H9 (cell line): ENCODE data around the gene HNF1B. TPM values are rescaled to one million over a fixed set of nuclear protein-coding genes. Genes with fewer than 3 reads are reported as not detected.

Experiments
- DNase-seq: peaks from one replicate; pipeline ENCODE4 v3.0.0-alpha.2; 2017
- H2AFZ ChIP-seq: one replicate; pipeline ENCODE4 v1.6.1; 2013; ENCODE audit warnings: mild to moderate bottlenecking, low read length, control low read depth, moderate library complexity
- H2AK5ac ChIP-seq: 2 replicates; pipeline ENCODE4 v1.6.1; 2013; ENCODE audit warnings: low read length, control low read depth, mixed read lengths; ENCODE audit not compliant: insufficient read length
- H2BK120ac ChIP-seq: one replicate; pipeline ENCODE4 v1.6.1; 2013; ENCODE audit warnings: low read depth, mild to moderate bottlenecking, low read length, control low read depth, inconsistent platforms; ENCODE audit not compliant: poor library complexity, severe bottlenecking
- H2BK12ac ChIP-seq: 2 replicates; pipeline ENCODE4 v1.6.1; 2013; ENCODE audit warnings: low read length, control low read depth, mixed read lengths, low read depth; ENCODE audit not compliant: insufficient read length
- H2BK15ac ChIP-seq: 2 replicates; pipeline ENCODE4 v1.6.1; 2013; ENCODE audit warnings: low read depth, low read length, control low read depth
- H2BK20ac ChIP-seq: one replicate; pipeline ENCODE4 v1.6.1; 2013; ENCODE audit warnings: low read depth, mild to moderate bottlenecking, low read length, control low read depth, inconsistent platforms; ENCODE audit not compliant: poor library complexity, severe bottlenecking
- H2BK5ac ChIP-seq: 2 replicates; pipeline ENCODE4 v1.6.1; 2013; ENCODE audit warnings: low read length, control low read depth, mixed read lengths; ENCODE audit not compliant: insufficient read length
- H3K14ac ChIP-seq: 2 replicates; pipeline ENCODE4 v1.6.1; 2013; ENCODE audit warnings: low read length, control low read depth; ENCODE audit not compliant: insufficient read depth
- H3K18ac ChIP-seq: 2 replicates; pipeline ENCODE4 v1.6.1; 2013; ENCODE audit warnings: low read depth, mild to moderate bottlenecking, mixed read lengths, low read length, control low read depth; ENCODE audit not compliant: insufficient read length
- H3K23ac ChIP-seq: 2 replicates; pipeline ENCODE4 v1.6.1; 2013; ENCODE audit warnings: low read length, control low read depth, mixed read lengths, low read depth; ENCODE audit not compliant: insufficient read length
- H3K23me2 ChIP-seq: 2 replicates; pipeline ENCODE4 v1.6.1; 2013; ENCODE audit warnings: low read depth, mild to moderate bottlenecking, mixed read lengths, low read length, control low read depth; ENCODE audit not compliant: insufficient read length, poor library complexity, severe bottlenecking
- H3K27ac ChIP-seq: 2 replicates; pipeline ENCODE4 v1.5.1; 2013; ENCODE audit warnings: low read length, control low read depth, mixed read lengths, low read depth; ENCODE audit not compliant: insufficient read length
- H3K27me3 ChIP-seq: 2 replicates; pipeline ENCODE4 v1.6.1; 2013; ENCODE audit warnings: low read length, control low read depth, inconsistent platforms; ENCODE audit not compliant: insufficient read depth
- H3K4ac ChIP-seq: 2 replicates; pipeline ENCODE4 v1.6.1; 2013; ENCODE audit warnings: low read depth, mild to moderate bottlenecking, control low read depth, inconsistent platforms, low read length, moderate library complexity
- H3K4me1 ChIP-seq: 2 replicates; pipeline ENCODE4 v1.6.1; 2013; ENCODE audit warnings: low read length, control low read depth, inconsistent platforms; ENCODE audit not compliant: insufficient read depth
- H3K4me2 ChIP-seq: 2 replicates; pipeline ENCODE4 v1.6.1; 2013; ENCODE audit warnings: low read length, control low read depth, mixed read lengths; ENCODE audit not compliant: insufficient read length, insufficient read depth
- H3K56ac ChIP-seq: 2 replicates; pipeline ENCODE4 v1.6.1; 2013; ENCODE audit warnings: low read depth, mild to moderate bottlenecking, mixed read lengths, low read length, control low read depth; ENCODE audit not compliant: insufficient read length
- H3K79me1 ChIP-seq: 2 replicates; pipeline ENCODE4 v1.6.1; 2013; ENCODE audit warnings: low read depth, mild to moderate bottlenecking, moderate library complexity, low read length, control low read depth, inconsistent platforms; ENCODE audit not compliant: insufficient read depth, poor library complexity, severe bottlenecking
- H3K79me2 ChIP-seq: 2 replicates; pipeline ENCODE4 v1.6.1; 2013; ENCODE audit warnings: low read length, control low read depth, inconsistent platforms; ENCODE audit not compliant: insufficient read depth
- H3K9ac ChIP-seq: 2 replicates; pipeline ENCODE4 v1.6.1; 2013; ENCODE audit warnings: low read length, control low read depth, mixed read lengths; ENCODE audit not compliant: insufficient read length; ENCODE audit errors: extremely low read depth
- H3K9me3 ChIP-seq: one replicate; pipeline ENCODE4 v1.6.1; 2013; ENCODE audit warnings: low read depth, low read length, inconsistent platforms; ENCODE audit not compliant: control insufficient read depth
- H3T11ph ChIP-seq: one replicate; pipeline ENCODE4 v1.6.1; 2013; ENCODE audit warnings: mild to moderate bottlenecking, low read length, control low read depth, inconsistent platforms
- H4K20me1 ChIP-seq: one replicate; pipeline ENCODE4 v1.6.1; 2013; ENCODE audit not compliant: control insufficient read depth, insufficient read length, insufficient read depth
- H4K5ac ChIP-seq: 2 replicates; pipeline ENCODE4 v1.6.1; 2013; ENCODE audit warnings: low read depth, mild to moderate bottlenecking, mixed read lengths, low read length, control low read depth; ENCODE audit not compliant: insufficient read length
- H4K8ac ChIP-seq: replicated peaks from 2 replicates; pipeline ENCODE4 v1.6.1; 2013; ENCODE audit warnings: low read length, control low read depth, mixed read lengths, low read depth; ENCODE audit not compliant: insufficient read length
- H4K91ac ChIP-seq: 2 replicates; pipeline ENCODE4 v1.6.1; 2013; ENCODE audit warnings: low read depth, mild to moderate bottlenecking, moderate library complexity, mixed read lengths, low read length, control low read depth; ENCODE audit not compliant: insufficient read length
- H3K27ac Mint-ChIP-seq, 3 experiments: 2 replicates in 2 of 3; 3 replicates in 1 of 3; pipeline ENCODE4 v1.8.0; 2020 to 2021; ENCODE audit warnings: mixed read lengths in 3 of 3, mild to moderate bottlenecking in 1 of 3, moderate library complexity in 1 of 3
- H3K27me3 Mint-ChIP-seq: 2 replicates; pipeline ENCODE4 v1.8.0; 2021; ENCODE audit warnings: low read depth, mild to moderate bottlenecking, moderate library complexity, mixed read lengths
- H3K36me3 Mint-ChIP-seq, 3 experiments: 2 replicates in 2 of 3; 3 replicates in 1 of 3; pipeline ENCODE4 v1.8.0; 2020 to 2021; ENCODE audit warnings: low read depth in 3 of 3, mixed read lengths in 3 of 3; ENCODE audit not compliant: insufficient read depth in 1 of 3
- H3K4me1 Mint-ChIP-seq, 2 experiments: 2 replicates each; pipeline ENCODE4 v1.8.0; 2020; ENCODE audit warnings: mixed read lengths in 2 of 2
- H3K4me3 Mint-ChIP-seq, 2 experiments: 2 replicates in 1 of 2; 3 replicates in 1 of 2; pipeline ENCODE4 v1.8.0; 2020 to 2021; ENCODE audit warnings: mild to moderate bottlenecking in 2 of 2, mixed read lengths in 2 of 2, moderate library complexity in 1 of 2
- H3K9me3 Mint-ChIP-seq, 2 experiments: 2 replicates in 1 of 2; 3 replicates in 1 of 2; pipeline ENCODE4 v1.8.0; 2020; ENCODE audit warnings: mild to moderate bottlenecking in 2 of 2, mixed read lengths in 2 of 2, moderate library complexity in 1 of 2
- WGBS: extraction: QIAGEN DNeasy Blood & Tissue Kit; methylation state at CpG from one replicate; pipeline ENCODE4 v1.1.7; 2013; ENCODE audit warnings: missing lambda C conversion rate, low lambda C conversion rate, mixed read lengths; ENCODE audit not compliant: insufficient read length; ENCODE audit errors: extremely low coverage; 5-methylcytosine and 5-hydroxymethylcytosine counted together
- total RNA-seq: library from RNA; stranded (reverse); gene quantifications from 2 replicates; pipeline ENCODE4 v1.2.1, GENCODE V29; 2021
- TF ChIP-seq, protein P1 (sequence below): fragments of 200-600 bp; sonication (generic); conservative IDR thresholded peaks from 3 replicates; pipeline ENCODE4 v1.8.0; 2021; ENCODE audit warnings: antibody characterized with exemption, mild to moderate bottlenecking

The HNF1B gene
- total RNA-seq, 1 experiment from 2014 or later: not detected

DNA sequence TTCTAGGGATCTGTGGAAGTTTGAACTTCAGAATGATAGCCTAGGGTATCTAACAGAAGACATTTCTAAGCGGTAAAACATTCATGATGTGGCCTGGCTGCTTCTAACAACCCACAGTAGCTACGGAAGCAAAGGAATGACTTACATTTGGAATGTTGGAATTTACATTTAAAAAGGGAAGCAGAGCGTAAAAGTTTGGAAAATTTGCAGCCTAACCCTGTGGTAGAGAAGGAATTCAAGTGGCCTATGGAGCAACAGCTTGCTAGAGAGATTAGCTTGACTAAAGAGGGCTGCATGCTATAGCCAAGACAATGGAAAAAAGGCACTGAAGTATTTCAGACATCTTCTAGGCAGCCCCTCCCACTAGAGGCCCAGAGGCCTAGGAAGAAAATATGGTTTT, 50.1 kb downstream of the HNF1B start:
- Histone ChIP-seq H3K4me2 (no peak overlapping the region), H3K9ac (no peak overlapping the region), H3K14ac (no peak overlapping the region), H3K9me3 (no peaks in the 10 kb centered on the region), H4K5ac (no peak overlapping the region), H4K91ac (no peak overlapping the region), H3K79me2 (no peaks in the 10 kb centered on the region), H3K4ac (no peak overlapping the region), H2BK120ac (no peak overlapping the region), H2AK5ac (no peak overlapping the region), H3K23me2 (no peaks in the 10 kb centered on the region), H3K18ac (no peak overlapping the region), H3K23ac (no peak overlapping the region), H4K20me1 (no peaks in the 10 kb centered on the region), H3K4me1 (no peaks in the 10 kb centered on the region), H2BK12ac (no peak overlapping the region), H3K56ac (no peak overlapping the region), H4K8ac (no peak overlapping the region), H2BK5ac (no peak overlapping the region), H3K27me3 (no peaks in the 10 kb centered on the region), H2AFZ (no peak overlapping the region), H3T11ph (no peak overlapping the region), H3K79me1 (no peaks in the 10 kb centered on the region), H2BK15ac (no peak overlapping the region), H2BK20ac (no peak overlapping the region), H3K27ac (no peak overlapping the region)
- TF ChIP-seq, protein P1, sequence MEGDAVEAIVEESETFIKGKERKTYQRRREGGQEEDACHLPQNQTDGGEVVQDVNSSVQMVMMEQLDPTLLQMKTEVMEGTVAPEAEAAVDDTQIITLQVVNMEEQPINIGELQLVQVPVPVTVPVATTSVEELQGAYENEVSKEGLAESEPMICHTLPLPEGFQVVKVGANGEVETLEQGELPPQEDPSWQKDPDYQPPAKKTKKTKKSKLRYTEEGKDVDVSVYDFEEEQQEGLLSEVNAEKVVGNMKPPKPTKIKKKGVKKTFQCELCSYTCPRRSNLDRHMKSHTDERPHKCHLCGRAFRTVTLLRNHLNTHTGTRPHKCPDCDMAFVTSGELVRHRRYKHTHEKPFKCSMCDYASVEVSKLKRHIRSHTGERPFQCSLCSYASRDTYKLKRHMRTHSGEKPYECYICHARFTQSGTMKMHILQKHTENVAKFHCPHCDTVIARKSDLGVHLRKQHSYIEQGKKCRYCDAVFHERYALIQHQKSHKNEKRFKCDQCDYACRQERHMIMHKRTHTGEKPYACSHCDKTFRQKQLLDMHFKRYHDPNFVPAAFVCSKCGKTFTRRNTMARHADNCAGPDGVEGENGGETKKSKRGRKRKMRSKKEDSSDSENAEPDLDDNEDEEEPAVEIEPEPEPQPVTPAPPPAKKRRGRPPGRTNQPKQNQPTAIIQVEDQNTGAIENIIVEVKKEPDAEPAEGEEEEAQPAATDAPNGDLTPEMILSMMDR: no peak
- DNase-seq: no peak
- no peak overlapping the region for H3K4me3 Mint-ChIP-seq
- H3K27me3 Mint-ChIP-seq: peaks cover 7% of the 10 kb centered on the region
- no peak overlapping the region for H3K27ac Mint-ChIP-seq
- H3K9me3 Mint-ChIP-seq: peaks cover 11 to 16% of the 10 kb centered on the region in 2 experiments
- peaks cover 0 to 8% of the 10 kb centered on the region in 2 experiments; a peak in 1 of 4 replicates for H3K4me1 Mint-ChIP-seq
- H3K36me3 Mint-ChIP-seq: peaks cover 6 to 8% (median 6%) of the 10 kb centered on the region in 3 experiments; a peak in 5 of 7 replicates
- no CpG with 5 or more reads among the region's 3 CpGs for WGBS
